COLO829 (cell line): Measurements from ENCODE around the gene GPC6.

Source experiments
- DNase-seq: peaks from one replicate; pipeline ENCODE4 v3.0.0; 2012; ENCODE audit warnings: low spot score

GPC6 gene

GRCh38 chr13:94415500-94416237, 1189.1 kb downstream of the GPC6 start:
- DNase-seq, result no peak

- DNase-seq, result no peak
Measured at GRCh38 chr13:94416454-94417080, 1190.0 kb downstream of the GPC6 start.

GRCh38 chr13:94417294-94417693, 1190.7 kb downstream of the GPC6 start:
- no peak for DNase-seq

- DNase-seq, result no peak
Measured at GRCh38 chr13:94419304-94419924, 1192.8 kb downstream of the GPC6 start.

- DNase-seq, result no peak
Measured at GRCh38 chr13:94419925-94420305, 1193.3 kb downstream of the GPC6 start.

- no peak for DNase-seq
Measured at GRCh38 chr13:94427313-94427953, 1200.8 kb downstream of the GPC6 start.

GRCh38 chr13:94431574-94431973, 1205.0 kb downstream of the GPC6 start:
- DNase-seq, result peak; percentile 17

- DNase-seq, result no peak
Measured at GRCh38 chr13:94431987-94432386, 1205.4 kb downstream of the GPC6 start.

- no peak for DNase-seq
Measured at GRCh38 chr13:94433055-94433961, 1206.7 kb downstream of the GPC6 start.

- DNase-seq, result peak; percentile 77
Measured at GRCh38 chr13:94435604-94436226, 1209.1 kb downstream of the GPC6 start.

- no peak for DNase-seq
Measured at GRCh38 chr13:94444826-94445225, 1218.2 kb downstream of the GPC6 start.

- no peak for DNase-seq
Measured at GRCh38 chr13:94454334-94454733, 1227.7 kb downstream of the GPC6 start.

- DNase-seq, result no peak
Measured at GRCh38 chr13:94454906-94455305, 1228.3 kb downstream of the GPC6 start.

- no peak for DNase-seq
Measured at GRCh38 chr13:94455414-94455813, 1228.8 kb downstream of the GPC6 start.
